Measurements from ENCODE around the gene TMEM89.

The TMEM89 gene, protein sequence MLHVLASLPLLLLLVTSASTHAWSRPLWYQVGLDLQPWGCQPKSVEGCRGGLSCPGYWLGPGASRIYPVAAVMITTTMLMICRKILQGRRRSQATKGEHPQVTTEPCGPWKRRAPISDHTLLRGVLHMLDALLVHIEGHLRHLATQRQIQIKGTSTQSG

DNA sequence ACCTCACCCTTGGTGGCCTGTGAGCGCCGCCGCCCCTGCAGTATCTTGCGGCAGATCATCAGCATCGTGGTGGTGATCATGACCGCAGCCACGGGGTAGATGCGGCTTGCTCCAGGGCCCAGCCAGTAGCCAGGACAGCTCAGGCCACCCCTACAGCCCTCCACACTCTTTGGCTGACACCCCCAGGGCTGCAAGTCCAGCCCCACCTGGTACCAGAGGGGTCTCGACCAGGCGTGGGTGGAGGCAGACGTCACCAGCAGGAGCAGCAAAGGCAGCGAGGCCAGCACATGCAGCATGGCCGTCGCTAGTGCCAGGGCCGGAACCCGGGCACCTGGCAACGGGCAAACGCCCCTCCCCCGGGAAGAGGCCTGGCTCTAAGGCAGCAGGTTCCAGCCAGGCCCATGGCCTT lies at the start of gene TMEM89:
TMEM89 (minus strand) TSS at position 309 of the 409 bp plus-strand sequence; CDS start at position 296, 13 bp downstream.
- no peak for DNase-seq

DNA sequence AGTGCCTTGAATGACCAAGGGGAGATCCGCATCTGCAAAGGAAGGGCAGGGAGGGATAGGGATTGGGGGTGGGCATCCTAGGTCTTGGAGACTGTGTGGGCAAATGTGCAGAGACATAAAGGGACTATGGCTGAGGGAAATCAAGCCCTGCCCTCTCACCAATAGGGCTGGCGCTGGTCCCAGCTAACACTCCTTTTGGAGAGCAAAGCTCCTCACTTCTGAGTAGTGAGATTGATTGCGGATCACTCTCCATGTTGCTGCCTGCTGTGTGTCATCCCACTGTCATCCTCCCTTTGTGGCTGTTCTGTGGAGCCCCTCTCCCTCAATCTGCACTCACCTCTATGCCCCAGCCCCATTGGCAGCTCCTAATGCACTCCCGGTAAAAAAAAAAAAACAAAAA lies 43.4 kb upstream of the TMEM89 start:
- no peak for DNase-seq

DNA sequence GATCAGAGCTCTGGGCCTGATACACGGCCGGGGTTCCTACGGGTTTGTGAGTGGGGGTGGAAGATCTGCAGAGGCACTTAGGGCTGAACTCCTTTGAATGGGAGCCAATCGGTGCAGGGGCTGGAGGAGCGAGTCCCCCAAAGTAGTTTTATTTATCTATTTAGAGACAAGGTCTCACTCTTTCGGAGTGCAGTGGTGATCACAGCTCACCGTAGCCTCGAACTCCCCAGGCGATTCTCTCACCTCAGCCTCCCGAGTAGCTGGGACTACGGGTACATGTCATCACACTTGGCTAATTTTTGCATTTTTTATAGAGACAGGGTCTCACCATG lies 42.7 kb upstream of the TMEM89 start:
- no peak for DNase-seq

DNA sequence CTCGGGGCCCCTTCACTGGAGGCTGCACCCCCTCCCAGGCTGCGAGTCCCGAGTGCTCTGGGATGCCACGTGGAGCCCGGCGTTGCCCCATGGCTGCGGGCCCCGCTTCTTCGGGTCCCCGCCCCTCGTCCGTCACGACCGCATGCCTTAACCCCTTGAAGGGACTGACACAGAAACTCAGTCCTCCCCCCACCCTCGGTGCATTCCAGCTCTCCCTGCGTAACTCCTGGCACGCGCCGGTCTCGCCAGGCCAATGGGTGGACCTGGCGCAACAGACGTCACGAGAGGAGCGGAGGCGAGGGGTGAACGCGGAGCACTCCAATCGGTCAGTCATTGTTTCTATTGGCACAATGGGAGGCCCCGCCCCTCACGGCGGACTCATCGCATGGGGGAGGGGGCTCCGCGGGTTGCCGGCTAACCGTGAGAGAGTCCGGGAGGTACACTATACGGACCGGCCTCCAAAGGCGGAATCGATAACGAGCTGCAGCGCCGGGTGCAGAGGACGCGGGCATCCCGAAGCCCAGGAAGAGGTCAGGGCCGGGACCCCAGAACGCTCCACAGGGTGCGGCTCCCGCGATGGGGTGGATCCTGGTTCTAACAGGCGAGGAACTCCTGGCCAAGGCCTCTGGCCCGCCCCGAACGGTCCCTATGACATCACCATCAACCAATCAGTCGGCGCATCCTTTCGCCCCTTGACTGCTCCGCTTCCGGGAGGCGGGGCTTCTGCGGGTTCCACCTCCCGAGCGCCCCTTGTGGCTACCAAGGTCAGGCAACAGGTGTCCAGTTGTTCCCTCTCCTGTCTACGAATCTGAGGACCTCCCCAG lies 42.1 kb upstream of the TMEM89 start:
- peak; percentile 93 for DNase-seq

DNA sequence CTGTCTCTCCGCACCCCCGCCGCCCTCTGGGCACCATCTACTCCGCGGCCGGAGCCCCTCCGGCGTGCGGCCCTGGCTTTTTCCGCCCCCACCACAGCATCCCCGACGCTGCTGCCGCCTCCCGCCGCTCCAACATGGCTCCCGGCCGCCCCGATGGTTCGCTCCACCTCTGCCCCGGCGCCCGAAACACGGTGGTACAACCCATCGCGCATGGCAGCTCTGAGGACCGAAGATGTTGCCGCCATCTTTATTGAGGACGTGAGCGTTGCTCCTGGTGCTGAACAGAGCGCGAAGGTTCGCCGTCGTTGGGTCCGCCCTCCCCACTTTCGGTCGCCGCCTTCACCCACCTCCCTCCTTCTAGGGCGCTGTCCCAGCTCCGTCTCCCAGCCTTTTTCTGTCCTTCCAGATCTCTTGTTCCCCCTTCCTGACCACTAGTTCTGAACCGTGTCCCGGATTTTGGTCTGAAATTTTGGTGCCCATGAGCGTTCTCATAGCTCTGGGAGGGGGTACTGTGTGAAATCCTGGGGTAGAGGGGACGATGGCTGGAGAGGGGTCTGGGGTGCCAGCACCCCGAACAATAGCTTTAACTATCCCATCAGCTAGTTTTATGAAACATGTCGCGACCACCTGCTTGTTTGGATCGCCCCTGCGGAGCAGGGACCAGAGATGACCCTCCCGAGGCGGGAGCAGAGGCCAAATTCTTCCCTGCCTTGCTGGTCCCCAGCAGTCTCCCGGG lies 41.4 kb upstream of the TMEM89 start, which contains the start of gene CELSR3:
CELSR3 (minus strand) TSS at position 134 of the 736 bp plus-strand sequence. CDS start 252 bp downstream, outside the sequence.
- peak; percentile 69 for DNase-seq

DNA sequence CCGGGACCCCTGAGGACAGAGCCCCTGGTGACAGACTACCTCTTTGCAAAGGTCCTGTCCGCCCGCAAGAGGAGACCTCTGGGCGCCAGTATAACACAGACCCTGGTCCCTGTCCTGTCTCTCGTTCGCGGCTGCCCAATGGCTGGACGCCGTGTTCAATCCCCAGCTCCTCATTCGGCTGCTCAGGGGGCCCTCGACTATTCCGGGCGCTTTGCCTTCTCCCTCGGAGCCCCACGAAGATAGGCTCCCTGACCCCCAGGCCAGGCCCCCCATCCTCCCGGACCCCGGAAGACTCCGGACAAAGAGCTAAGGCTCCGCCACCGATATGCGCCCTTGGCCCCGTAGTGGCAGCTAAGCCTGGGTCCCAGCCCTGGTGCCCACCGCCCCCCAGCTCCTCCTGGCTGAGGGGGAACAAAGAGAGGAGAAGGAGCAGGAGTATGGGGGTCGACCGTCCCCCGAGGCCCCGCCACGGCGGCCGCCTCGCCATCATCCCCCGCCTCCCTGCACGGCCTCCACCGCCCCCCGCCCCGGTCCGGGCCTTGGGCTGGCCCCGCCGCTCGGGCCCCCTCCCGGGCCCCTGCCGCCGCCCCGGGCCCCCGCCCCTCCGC lies 40.7 kb upstream of the TMEM89 start:
- DNase-seq, result no peak

DNA sequence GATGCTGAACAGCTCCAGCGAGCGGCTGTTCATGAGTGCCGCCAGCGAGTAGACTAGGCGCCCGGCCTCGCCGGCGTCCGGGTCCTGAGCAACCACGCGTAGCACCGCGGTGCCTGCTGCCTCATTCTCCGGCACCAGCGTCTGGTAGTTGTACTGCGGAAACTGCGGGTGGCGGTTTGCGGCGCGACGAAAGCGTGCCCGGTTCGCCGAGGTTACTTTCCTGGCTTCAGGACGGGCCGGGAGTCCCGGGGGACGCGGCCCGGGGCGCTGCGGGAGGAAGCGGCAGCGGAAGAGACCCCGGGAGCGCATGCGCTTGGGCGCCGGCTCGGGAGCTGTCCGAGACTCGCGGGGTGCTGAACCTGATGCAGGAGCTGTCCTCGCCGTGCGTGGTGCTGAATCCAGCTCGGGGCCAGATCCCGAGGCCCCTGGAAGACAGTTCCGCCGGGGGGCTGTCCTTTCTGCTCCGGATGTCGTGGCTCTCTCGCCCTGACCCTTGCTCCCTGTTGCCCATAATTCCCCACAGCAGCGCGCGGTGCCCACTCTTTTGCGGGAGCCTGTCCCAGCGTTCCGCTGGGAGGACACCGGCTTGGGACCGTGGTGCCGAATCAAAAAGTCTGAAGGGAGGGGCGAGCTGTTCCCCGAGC lies 40.1 kb upstream of the TMEM89 start:
- DNase-seq, result no peak

DNA sequence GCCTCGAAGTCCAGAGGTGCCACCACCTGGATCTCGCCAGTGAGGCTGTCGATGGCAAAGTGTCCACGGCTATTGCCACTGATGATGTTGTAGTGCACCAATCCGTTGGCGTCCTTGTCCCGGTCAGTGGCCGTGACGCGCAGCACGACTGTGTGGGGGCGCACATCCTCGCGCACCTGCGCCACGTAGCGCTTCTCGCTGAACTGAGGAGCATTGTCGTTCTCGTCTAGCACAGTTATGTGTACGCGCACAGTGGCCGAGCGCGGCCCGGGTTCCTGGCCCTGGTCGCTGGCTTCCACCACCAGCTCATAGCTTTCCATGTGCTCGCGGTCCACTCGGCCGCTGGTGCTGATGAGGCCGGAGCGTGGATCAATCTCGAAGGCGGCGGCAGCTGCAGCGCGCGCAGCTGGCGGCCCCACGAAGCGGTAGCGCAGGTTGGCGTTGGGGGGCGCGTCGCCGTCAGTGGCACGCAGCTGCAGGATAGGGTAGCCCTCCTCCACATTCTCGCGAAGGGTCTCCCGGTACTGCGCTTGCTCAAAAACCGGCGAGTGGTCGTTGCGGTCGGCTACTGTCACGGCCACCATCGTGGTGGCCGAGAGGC lies 39.3 kb upstream of the TMEM89 start:
- DNase-seq, result no peak

DNA sequence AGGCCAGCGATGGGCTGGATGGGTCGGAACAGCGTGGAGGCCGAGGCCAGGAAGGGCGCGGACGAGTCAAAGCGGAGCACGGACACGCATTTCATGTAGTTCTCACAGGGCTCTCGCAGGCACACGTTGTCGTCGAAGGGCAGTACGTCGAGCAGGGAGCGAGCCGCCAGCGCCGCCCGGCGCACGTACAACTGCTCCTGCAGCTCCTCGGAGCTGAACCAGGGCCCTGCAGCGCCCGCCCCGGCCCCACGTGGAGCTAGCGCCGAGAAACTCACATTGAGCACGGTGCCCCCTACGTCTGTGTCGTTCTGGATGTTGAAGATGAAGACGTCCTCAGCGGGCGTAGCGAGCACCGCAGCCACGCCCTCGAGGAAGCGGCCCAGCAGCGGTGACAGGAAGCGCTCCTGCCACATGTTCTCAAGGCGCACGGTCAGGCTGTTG lies 35.3 kb upstream of the TMEM89 start:
- DNase-seq, result no peak

DNA sequence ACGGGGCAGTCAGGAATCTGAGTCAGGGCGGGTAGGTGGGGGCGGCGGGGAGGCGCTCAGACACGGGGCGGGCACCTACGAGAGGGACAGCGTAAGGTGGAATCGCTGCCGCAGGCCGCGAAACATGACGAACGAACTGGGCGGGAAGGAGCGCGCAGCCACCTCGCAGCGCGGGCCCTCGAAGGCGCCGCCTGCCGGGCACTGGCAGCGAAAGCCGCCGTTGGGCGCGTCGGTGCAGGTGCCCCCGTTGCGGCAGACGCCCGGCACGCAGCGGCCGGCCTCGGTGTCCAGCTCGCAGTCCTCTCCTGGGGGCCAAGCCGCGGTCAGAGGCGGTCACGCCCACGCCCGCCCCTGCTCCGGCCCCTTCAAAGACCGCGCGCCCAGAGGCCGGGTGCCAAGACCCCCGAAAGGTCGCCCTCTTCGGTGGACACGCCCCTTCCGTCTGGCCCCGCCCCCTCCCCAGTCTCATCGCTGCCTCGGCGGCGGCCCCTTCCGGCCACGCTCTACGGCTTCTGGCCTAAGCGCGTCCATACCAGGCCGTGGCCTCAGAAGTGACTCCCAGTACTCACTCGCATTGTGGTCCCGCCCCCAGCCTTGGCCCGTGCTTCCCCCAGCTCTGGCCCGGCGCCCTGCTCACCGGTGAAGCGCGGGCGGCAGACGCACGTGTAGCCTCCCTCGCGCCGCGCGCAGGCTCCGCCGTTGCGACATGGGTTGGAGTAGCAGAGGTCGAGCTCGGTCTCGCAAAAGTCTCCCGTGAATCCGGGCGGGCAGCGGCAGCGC lies 34.7 kb upstream of the TMEM89 start:
- no peak for DNase-seq

DNA sequence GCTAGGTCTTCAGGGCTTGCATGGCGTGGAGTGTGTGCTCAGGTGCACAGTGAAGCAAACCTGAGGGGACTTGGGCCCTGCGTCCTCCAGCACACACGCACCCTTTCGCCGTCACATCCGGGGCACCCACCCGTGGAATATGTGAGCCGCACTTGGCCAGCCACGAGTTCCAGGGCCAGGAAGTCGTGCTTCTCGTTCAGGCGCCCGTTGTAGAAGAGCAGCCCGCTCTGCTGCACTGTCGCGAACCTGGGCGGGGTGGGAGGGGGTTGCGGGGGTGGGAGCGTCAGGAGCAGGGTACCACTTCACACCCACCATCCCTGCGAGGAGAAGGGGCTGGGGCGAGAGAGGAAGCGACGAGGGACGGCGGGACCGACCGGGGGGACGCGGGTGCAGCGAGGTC lies 34.0 kb upstream of the TMEM89 start:
- DNase-seq, result no peak

DNA sequence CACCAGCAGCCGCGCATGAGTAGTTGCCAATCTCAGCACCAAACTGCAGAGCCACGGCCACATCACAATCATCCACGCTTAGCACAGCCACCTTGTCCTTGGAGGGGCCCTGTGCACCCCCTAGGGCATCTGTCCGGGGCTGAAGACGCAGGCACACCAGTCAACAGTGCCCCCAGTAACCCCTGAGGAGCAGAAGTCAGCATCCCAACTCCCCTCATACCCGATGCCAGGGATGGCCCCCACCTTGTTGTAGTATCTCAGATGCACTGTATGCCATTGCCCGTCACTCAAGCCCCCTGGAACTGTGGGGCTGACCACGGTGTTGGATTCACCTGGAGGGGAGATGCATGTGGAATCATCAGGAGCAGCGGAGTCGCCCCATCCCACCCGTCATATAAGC lies 33.5 kb upstream of the TMEM89 start:
- no peak for DNase-seq

DNA sequence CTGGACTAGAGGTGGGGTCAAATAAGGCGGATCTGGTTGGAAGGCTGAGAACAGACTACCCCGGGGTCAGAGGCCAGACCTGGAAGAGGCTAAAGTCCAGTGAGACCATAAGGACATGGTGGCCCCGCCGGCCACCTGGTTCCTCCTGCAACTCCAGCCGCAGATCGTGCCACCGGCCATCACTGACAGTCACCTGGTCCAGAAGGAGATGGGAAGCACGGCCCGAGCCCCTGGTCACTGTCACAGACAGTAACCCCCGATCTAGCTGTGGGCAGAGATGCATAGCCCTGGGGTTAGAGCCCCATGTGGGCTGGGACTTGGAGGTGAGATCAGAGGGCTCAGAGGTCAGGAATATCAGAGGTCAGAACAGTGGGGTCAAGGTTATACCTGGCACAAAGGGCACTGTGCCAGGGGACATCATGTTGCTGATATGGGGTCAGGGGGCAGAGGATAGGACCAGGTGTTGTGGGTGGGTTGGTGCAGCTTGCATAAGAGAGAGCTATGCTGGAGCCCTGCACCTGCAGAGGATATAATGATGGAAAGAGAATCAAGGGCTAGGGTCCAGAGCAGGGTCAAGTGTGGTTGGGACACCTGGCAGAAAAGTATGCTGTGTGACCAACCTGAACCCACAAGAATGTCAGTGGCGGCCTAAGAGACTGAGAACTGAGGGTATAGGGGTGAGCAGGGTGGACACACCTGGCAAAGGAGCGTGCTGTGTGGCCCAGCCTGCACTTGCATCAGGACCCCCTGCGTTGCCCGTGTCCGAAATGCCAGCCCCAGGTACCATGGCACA lies 31.6 kb upstream of the TMEM89 start:
- no peak for DNase-seq

DNA sequence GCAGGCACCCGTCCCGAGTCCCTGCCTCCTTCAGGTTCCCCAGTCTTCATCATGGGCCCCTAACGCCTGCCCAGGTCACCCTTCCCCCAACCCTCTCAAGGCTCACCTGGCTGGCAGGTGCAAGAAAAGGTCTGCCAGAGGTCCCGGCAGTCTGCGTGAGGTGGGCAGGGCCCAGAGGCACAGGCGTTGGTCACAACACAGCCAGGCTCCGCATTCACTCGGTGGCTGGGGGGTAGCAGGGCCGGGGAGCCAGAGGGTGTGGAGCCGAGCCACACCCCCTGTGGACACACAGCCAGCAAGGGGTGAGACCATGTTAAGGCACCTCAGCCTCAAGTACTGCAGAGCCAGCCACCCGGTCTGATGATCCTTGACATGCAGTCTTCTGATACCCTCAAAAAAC lies 30.2 kb upstream of the TMEM89 start:
- no peak for DNase-seq

DNA sequence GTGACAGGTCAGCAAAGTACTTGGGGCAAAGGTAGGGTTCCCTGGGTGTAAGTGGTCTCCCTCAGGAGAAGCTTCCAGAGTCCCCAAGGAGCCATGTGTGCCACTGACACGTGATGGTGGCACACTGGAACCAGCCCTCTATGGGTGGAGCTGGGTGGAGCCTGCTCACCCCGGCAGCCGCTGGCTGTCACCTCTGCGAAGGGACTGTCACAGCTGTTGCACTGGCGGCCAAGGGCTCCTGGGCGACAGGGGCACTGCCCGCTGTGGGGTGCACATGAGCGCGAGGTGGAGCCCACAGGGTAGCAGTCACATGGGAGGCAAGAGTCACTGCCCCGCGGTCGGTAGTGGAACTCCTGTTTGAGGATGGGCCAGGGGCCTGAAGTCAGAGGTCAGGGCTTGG lies 29.2 kb upstream of the TMEM89 start:
- DNase-seq, result no peak

DNA sequence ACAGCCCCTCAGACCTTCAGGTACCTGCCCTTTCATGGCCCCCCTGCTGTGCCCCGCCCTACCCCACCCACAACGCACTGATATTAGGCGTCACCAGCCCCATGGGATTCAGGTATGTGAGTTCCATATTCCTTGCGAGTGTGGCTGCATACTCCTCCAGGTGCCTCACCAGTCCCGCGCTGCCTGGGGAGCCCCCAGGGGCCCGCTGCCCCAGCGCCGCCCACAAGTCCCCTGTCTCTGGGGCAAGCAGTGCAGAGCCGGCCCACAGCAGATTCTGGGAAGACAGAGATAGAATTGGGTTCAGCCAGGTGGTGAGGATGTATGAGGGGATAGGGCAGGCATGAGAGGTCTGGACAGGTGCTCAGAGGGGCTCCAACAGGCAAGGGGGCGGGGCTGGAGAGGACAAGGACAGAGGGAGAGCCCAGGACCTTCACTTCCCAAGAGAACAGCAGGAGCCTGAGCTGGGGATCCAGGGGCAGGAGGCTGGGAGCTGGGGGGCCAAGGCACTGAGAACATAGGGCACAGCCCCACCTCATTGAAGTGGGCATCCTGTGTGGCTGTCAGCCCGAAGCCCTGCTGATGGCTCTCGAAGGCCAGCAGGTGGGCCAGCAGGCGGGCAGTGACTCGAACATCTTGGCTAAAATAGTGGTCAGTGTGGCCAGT lies 26.8 kb upstream of the TMEM89 start:
- no peak for DNase-seq

DNA sequence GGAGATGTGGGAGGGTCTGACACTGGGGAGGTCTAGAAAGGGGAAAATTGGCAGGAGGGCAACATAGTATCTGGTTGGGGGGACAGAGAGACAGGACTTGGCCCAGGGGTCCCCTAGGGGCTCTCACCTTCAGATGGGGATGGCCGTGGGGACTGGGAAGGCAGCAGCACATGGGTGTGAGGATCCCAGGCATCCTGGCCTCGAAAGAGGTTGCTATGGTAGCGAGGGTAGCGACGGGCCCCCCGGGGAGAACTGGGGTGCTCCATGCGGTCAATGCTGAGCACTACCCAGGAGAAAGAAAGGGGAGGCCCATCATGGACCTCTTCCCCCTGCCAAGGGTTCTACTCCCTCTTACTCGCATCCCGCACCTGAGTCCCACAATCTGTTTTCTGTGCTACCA lies 26.1 kb upstream of the TMEM89 start:
- no peak for DNase-seq

DNA sequence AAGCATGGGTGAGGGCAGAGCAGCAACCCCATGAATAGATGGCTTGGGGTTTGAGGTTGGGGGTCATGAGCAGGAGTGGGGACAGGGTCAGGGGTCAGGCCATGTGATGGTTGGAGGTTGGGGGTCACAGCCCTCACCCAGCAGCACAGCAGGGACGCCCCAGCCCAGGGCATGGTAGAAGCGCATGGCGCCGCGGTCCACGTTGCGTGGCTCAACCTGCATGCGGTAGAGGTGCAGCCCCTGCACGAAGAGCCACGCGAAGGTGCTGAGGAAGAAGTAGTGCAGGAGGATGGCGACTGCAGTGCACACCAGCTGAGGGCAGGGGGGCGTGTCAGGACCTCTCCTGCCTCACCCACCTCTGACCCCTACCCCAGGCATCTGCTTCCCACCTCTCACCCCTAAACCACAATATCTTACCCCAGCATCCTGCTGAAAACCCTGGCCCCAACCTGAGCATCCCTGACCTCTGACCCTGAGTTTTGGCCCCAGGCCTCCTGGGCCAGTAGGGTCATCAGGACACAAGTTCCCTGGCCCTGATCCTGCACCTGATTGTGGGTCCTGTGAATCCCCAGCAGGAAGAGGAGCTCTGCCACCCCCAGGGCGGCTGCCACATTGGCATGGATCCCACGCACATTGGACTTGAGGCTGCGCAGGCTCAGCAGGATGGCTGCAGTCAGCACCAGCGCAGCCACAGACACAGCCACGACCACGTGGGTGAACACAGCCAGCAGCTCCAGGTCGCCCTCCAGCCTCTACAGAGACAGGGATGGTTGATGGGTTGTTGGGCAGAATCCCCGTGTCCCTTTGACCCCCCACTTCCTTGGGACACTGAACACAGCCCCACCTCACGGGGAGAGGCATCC lies 23.6 kb upstream of the TMEM89 start:
- DNase-seq, result no peak

DNA sequence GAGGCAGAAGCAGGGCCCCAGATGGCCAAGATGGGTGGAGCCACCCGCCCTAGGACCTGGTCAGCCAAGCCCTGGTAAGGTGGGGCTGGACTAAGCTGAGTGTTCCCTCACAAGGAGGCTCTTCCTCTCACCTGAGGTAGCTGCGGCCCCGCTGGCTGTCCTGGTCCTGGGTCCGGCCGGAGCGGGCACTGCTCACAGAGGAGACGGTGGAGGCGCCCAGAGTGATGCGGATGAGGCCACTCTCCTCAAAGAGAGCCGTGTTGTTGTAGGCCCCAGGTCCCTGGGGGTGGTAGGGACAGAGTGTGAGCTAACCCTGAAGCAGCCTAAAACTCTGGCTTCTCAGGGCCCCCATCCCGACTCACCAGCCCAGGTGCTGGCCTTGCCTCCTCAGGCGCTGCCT lies 21.0 kb upstream of the TMEM89 start:
- no peak for DNase-seq

All from NCI-H510A treated with DMSO at 0.1 percent for 48 hours (cell line).